ENCODE results near the gene B3GAT1.

The B3GAT1 gene

DNA sequence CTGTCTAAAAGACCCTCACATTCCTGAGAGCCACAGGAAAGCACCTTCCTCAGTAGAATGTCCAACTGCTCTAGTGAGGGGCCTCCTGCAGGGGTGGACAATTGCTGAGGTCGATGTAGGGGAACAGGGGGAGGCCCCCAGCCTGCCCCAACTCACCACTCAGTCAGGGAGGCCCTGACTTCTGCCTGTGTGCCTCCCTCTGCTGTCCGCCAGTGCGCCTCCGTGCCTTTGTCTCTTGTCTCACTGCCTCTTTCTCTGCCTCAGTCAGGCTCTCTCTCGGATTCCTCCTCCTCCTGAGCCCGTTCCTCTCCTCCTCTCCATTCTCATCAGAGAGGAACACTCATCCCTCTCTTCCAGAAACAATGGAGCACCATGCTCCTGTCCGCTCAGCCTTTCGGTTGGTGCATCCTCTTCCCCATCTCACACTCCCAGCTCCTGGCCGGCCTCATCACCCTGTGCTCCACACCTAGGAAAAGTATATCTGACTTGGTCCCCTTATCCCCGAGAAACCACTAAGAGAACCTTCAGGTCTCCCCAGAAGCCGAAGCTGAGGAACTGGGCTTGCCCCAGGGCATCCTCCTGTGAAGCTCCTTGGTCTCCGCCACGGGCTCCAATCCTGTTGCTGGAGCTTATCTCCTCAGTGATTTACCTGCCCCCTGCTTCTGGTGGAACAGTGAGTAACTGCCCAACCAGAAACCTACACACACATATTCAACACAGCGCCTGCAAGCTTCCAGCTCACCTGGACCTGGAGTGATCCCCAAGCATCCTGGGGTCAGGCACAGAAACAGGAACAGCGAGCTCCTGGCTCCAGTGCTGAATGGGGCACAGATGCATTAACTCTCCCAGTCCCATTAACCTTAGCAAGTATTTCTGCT is 2.3 kb downstream of the B3GAT1 start:
- no peak for FAIRE-seq
- no peak for TF ChIP-seq POLR2A (IDR thresholded peaks at IDR 0.05; ENCODE audit: low read depth, low read length)
- DNase-seq (ENCODE audit: insufficient read length, low spot score), result no peak

DNA sequence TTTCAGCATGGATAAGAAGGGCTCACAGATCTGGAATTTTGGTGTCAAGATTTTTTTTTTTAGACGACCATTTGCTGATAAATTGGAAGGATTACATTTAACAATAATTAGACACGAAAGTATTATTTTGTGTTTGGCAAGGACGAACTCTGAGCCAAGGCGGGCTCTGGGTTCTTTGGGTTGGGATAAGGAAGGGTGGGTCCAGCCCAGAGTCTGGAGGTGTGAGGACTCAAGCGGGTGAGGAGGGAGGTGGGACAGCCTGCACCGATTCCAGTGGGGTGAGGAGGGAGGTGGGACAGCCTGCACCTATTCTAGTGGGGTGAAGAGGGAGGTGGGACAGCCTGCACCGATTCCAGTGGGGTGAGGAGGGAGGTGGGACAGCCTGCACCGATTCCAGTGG is 4.1 kb downstream of the B3GAT1 start:
- DNase-seq (ENCODE audit: insufficient read length, low spot score) (no peak), FAIRE-seq (no peak)
- no peak for TF ChIP-seq POLR2A (IDR thresholded peaks at IDR 0.05; ENCODE audit: low read depth, low read length)

DNA sequence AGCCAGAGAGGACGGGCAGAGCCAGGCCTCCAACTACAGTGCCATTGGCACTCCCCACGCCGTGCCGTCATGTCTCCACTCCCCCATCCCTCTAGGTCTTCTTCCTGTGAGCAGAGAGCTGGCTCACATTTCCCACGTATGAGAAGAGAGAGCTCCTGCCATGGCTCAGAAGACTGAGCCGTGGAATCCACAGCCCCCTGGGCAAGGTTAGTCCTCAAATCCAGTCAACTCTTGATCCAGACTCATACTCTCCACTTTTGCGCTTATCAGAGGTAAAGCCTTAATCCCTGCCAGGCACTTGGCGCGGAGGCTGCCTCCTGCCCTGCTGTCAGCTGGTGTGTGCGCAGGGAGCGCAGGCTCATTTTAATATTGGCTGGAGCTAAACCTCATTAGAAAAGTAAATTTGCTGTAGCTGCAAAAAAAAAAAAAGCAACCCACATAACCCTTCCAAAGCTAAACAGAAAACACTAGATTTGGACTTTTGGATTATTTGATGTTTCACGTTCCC is 4.7 kb downstream of the B3GAT1 start:
- TF ChIP-seq POLR2A (IDR thresholded peaks at IDR 0.05; ENCODE audit: low read depth, low read length), result no peak
- DNase-seq (ENCODE audit: insufficient read length, low spot score), result no peak
- FAIRE-seq, result no peak

DNA sequence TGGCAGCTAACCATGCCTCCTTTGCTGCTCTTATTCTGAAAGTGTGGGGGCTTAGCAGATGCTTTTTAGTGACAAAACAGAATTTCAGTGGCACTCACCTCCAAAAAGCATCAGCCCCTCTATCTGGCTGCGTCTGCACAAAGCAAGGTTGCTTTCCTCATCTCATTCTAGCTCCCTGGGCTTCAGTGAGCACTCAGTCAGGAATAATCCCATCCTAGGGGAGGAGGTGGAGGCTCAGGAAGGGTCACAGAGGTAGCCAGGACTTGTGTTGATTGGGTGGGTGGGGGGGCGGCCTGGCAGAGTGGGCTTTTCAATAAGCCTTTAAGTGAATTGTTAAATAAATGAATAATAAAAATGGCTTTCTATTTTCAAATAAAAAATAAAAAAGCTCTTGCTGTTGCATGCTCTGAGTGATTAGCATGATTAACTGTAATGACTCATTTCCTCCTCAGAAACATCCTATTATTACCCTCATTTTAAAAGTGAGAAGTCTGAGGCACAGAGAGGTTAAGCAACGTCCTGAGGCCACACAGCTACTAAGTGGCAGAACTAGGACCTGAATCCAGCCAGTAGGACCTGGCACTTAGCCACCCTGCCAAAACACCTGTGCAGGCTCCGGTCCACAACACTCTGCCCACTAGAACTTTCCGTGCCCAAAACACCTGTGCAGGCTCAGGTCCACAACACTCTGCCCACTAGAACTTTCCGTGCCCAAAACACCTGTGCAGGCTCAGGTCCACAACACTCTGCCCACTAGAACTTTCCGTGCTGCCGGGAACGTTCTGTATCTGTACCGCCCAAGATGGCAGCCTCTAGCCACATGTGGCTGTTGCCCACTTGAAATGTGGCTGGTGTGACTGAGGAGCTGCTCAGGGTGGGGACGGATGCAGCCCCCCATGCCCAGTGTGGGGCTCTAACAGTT is 5.5 kb downstream of the B3GAT1 start:
- no peak for DNase-seq (ENCODE audit: insufficient read length, low spot score)
- no peak for FAIRE-seq
- no peak for TF ChIP-seq POLR2A (IDR thresholded peaks at IDR 0.05; ENCODE audit: low read depth, low read length)

DNA sequence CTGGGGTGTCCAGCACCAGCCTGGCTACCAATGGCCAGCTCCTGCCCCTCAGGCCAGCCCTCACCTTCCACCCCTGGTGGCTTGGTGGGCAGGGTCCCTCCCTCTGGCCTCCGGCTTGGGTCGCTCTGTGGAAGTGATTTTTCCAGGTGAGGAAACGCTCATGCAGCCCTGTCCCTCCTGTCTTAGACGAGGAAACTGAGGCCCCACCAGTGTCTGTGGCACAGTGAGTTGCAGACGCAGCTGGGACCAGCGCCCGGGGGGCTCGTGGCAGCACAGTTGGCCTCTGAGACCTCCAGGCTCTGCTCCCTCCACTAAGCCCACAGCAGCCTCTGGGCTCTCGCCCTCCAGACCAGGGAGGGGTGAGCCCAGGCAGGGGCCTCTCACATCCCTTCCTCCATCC is 6.2 kb downstream of the B3GAT1 start:
- DNase-seq (ENCODE audit: insufficient read length, low spot score) (no peak), FAIRE-seq (no peak)
- TF ChIP-seq POLR2A (IDR thresholded peaks at IDR 0.05; ENCODE audit: low read depth, low read length), result no peak

DNA sequence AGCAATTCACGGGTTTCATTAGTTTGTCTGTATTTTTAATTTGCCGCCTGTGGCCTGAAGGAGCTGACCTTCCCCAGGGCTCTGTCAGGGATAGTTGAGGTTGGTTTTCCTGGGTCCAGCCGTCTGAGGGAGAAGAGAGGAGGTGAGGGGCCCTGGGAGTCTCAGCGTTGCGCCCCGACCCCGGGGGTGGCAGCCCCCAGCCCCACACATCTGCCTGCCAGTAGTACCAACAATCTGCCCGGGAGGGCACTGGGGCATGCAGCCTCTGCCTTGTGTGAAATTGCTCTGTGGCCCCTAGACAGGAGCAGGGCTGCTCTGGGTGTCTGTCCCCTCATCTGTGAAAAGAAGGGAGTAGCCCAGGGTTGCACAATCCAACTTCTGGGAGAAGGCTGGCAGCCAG is 6.6 kb downstream of the B3GAT1 start:
- DNase-seq (ENCODE audit: insufficient read length, low spot score) (no peak), FAIRE-seq (no peak)
- no peak for TF ChIP-seq POLR2A (IDR thresholded peaks at IDR 0.05; ENCODE audit: low read depth, low read length)

DNA sequence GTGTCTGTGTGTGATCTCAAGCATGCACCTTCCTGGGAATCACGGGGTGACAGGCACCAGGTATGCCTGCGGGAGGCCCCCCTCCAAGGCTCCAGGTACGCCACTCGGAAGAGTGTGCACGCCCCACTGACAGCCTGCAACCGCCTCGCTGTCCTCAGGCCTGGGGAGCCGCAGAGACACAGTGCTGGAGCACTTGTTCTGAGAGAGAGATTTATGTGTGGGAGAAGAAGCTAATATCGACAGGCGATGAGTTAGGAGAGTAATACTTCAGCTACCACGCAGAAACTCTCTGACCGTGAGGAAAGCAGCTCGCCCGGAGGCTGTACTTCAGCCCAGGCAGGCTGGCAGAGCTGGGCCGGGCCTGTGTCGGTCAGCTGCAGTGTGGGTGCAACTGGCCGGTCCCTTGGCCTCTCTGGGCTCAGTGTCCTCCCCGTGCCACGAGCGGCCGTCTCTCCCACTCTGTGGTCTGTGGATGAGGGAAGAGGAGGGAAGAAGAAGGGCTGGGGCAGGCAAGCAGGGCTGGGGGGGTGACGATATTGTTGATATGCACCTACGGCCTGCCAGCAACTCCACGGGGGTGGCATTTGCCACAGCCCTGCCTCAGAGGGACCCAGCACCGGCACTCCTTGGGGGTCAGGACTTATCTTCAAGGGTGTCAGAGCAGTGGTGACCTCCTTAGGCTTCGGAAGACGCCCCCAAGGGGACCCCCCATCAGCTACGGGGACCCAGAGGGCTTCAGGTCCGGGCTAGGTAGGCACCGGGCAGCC is 7.3 kb downstream of the B3GAT1 start:
- TF ChIP-seq POLR2A (IDR thresholded peaks at IDR 0.05; ENCODE audit: low read depth, low read length), result no peak

DNA sequence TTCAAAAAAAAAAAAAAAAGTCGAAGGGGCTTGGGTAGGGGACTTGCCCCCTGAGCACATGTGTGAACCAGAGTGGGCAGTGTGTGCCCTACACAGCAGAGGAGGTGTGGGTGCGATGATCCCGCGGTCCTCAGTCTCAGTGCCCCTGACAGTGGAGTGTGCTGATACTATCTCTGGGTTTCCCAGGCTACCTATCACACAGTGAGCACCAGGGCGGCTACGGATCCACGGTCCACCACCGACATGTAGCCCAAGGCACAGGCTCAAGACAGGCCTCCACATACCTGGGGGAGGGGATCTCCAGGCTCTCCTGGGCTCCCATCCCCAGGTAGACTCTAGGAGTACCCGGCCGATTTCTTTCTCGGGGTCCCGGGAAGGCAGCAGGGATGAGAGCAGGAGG is 9.1 kb downstream of the B3GAT1 start:
- FAIRE-seq, result no peak
- no peak for DNase-seq (ENCODE audit: insufficient read length, low spot score)
- TF ChIP-seq POLR2A (IDR thresholded peaks at IDR 0.05; ENCODE audit: low read depth, low read length), result no peak

More for the DNA sequence above, 7.3 kb downstream of the B3GAT1 start:
- no peak for FAIRE-seq
- no peak for DNase-seq (ENCODE audit: insufficient read length, low spot score)

DNA sequence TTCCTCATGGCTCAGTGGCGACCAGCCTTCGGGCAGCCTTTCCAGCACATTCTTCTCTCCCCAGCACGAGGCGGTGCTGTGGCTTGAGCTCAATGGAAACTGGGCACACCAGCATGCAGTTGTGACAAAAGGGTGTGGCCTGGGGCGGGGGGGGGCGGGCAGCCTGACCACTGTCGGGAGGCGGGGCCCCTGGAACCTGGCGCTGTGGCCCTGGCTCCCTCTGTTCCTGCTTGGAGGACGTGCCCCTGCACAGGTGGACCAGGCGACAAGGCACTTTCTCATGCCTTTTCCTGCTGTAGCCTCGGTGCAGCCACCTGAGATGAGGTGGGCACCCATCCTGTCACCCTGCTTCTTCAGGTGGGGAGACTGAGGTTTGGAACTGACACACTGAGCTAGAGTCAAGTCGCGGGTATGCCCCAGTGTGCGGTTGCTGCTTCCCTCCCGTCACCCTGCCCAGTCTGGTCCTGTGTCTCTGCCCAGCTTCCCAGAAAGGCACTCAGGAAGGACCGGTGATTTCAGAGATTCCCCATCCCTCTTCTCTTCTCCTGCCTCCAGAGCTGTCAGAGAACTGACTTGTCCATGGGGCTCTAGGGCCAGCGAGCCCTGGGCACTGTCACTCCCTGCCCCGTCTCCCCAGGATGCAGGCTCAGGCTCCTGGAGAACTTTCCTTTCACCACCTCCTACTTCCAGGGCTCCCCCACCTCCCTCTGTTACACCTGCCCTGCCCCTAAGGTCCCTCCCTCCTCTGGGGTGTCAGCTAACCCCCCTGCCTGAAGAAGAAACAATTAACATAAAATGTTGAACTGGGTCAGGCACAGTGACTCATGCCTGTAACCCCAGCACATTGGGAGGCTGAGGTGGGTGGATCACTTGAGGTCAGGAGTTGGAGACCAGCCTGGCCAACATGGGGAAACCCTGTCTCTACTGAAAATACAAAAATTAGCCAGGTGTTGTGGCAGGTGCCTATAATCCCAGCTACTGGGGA is 9.9 kb downstream of the B3GAT1 start:
- FAIRE-seq, result no peak
- no peak for TF ChIP-seq POLR2A (IDR thresholded peaks at IDR 0.05; ENCODE audit: low read depth, low read length)

DNA sequence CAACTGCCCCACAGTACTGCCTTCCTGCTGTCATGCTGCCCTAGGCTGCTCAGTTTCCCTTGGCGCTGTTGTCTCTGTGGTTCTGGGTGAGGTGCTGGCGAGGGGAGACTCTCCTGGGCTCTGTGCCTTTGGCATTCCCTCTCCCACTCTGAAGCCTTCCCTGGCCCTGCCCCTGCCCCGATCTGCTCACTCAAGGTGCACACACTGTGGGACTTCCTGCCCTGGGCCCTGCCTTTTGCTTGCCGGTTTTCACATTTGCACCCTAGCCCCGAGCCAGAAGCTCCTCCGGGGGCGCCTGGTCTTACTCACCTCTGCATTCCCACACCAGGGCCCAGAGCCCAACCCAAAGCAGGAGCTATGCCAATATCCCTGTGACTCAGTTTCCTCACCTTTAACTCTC is 12.0 kb downstream of the B3GAT1 start:
- DNase-seq (ENCODE audit: insufficient read length, low spot score), result no peak
- no peak for FAIRE-seq
- no peak for TF ChIP-seq POLR2A (IDR thresholded peaks at IDR 0.05; ENCODE audit: low read depth, low read length)

More for the DNA sequence above, 9.9 kb downstream of the B3GAT1 start:
- no peak for DNase-seq (ENCODE audit: insufficient read length, low spot score)

DNA sequence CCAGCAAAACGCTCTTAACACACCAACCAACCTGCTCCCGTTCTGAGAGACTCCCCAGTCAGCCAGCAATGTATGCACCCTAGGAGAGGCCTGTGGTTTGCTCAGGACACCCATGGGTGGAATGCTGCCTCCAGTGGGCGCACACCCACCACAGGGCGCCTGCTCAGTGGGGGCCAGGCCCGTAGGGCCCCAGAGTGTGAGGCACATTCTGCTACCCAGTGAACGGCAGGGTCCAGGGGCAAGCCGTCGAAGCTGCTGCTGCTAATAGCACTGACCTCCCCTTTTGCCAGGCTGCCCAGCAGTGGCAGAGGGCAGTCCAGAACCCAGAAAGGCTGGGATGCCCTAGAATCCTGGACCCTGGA is 12.8 kb downstream of the B3GAT1 start:
- DNase-seq (ENCODE audit: insufficient read length, low spot score), result no peak
- FAIRE-seq, result no peak
- TF ChIP-seq POLR2A (IDR thresholded peaks at IDR 0.05; ENCODE audit: low read depth, low read length), result no peak

DNA sequence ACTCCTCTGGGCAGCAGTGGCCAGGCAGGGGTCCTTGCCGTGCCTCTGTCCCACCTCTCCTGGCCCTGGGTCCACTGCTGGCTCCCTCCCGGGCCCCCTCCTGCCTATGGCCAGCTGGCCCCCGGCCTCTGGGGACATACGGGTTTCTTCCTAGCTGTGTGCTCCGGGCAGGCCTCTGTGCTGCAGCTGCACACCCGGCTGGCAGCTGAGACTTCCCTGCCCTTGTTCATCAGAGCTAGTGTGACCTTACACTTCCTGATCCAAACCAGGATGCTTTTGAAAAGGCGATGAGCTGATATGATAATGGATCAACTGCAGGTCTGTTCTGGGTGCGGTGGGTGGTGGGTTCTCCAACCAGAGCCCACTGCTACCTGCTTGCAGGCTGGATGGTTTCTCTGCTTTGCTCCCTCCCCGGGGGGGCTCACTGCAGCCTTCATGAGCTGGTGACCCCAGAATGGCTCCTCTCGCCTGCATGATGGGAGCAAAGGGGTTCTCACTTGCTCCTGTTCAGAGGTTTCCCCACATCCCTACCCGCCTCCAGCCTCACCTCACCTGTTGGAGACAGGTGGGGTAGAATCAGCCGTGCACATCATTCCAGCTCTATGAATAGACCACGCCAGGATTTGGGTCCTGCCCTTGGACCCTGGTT is 13.3 kb downstream of the B3GAT1 start:
- FAIRE-seq (no peak), DNase-seq (ENCODE audit: insufficient read length, low spot score) (no peak)
- no peak for TF ChIP-seq POLR2A (IDR thresholded peaks at IDR 0.05; ENCODE audit: low read depth, low read length)

All from H54 (cell line).